Small intestine (tissue), 7 donors: Measurements from ENCODE around the gene PDE6B. TPM values are rescaled to one million over a fixed set of nuclear protein-coding genes. Genes with fewer than 3 reads are reported as not detected.

Experiments used
- DNase-seq, 2 donors: peaks; one replicate each; pipeline versions ENCODE4 v3.0.0 to v3.0.0-alpha.2; 2013
- FAIRE-seq: peaks from 2 replicates; lab custom pipeline; 2012; peaks lifted over from hg19 to GRCh38; lab: Jason Lieb, UNC
- H3K27ac ChIP-seq, 3 donors: one replicate each; pipeline ENCODE4 v1.5.1; 2013; ENCODE audit warnings: low read length in 2 of 3, mild to moderate bottlenecking in 2 of 3, control low read depth in 1 of 3, inconsistent platforms in 1 of 3, low read depth in 1 of 3, moderate library complexity in 1 of 3
- H3K27me3 ChIP-seq, 3 donors: one replicate each; pipeline ENCODE4 v1.6.1; 2013; ENCODE audit warnings: low read length in 3 of 3, inconsistent platforms in 1 of 3; ENCODE audit not compliant: control insufficient read depth in 3 of 3, insufficient read depth in 3 of 3
- H3K36me3 ChIP-seq, 3 donors: one replicate each; pipeline ENCODE4 v1.6.1; 2013; ENCODE audit warnings: low read length in 3 of 3, inconsistent platforms in 1 of 3, low read depth in 1 of 3, mild to moderate bottlenecking in 1 of 3, moderate library complexity in 1 of 3; ENCODE audit not compliant: control insufficient read depth in 3 of 3, insufficient read depth in 2 of 3
- H3K4me1 ChIP-seq, 3 donors: one replicate each; pipeline ENCODE4 v1.6.1; 2013; ENCODE audit warnings: low read length in 2 of 3, inconsistent platforms in 1 of 3, low read depth in 1 of 3, mild to moderate bottlenecking in 1 of 3, moderate library complexity in 1 of 3; ENCODE audit not compliant: control insufficient read depth in 3 of 3, insufficient read depth in 2 of 3
- H3K4me3 ChIP-seq, 3 donors: one replicate each; pipeline ENCODE4 v1.5.1; 2013; ENCODE audit warnings: low read length in 3 of 3, control low read depth in 1 of 3, inconsistent platforms in 1 of 3, low read depth in 1 of 3, mild to moderate bottlenecking in 1 of 3, moderate library complexity in 1 of 3
- H3K9me3 ChIP-seq, 2 donors: one replicate each; pipeline ENCODE4 v1.6.1; 2013; ENCODE audit warnings: low read depth in 1 of 2, low read length in 1 of 2; ENCODE audit not compliant: control insufficient read depth in 2 of 2, insufficient read depth in 1 of 2
- WGBS, 3 donors: extraction: QIAGEN DNeasy Blood & Tissue Kit; methylation state at CpG; one replicate each; pipeline ENCODE4 v1.1.7; 2013; 5-methylcytosine and 5-hydroxymethylcytosine counted together
- polyA plus RNA-seq, 4 donors: library from polyadenylated mRNA; stranded (reverse) in 3 of 4; unstranded in 1 of 4; fragments of 200-250 nt in 3 of 4; fragments of 120-200 nt in 1 of 4; gene quantifications; one replicate each; pipeline versions ENCODE4 v1.2.1 to v1.2.3, GENCODE V29; 2013
- donor health status: healthy with polysubstance abuse.
- donor health status: control.
- donor health status: control.
- donor health status: Bipolar disorder and iron deficiency.
- donor health status: healthy.

The PDE6B gene
- polyA plus RNA-seq, 4 donors: 1.8 to 35.2 TPM; not detected in 2

- Histone ChIP-seq H3K27ac (no peak overlapping the region), H3K36me3 (no peaks in the 10 kb centered on the region), H3K4me3 (no peak overlapping the region), H3K27me3 (peaks cover 0 to 42% (median 5%) of the 10 kb centered on the region in 3 donors), H3K9me3 (no peaks in the 10 kb centered on the region), H3K4me1 (no peaks in the 10 kb centered on the region)
- FAIRE-seq (no peak), DNase-seq (no peak)
- WGBS, 3 donors: 80 to 90% (median 88%) methylated on average over 13 of the region's 13 CpGs
These were observed 24.5 kb downstream of the PDE6B start for GRCh38 chr4:649751-650310.

- FAIRE-seq (no peak), DNase-seq (no peak)
- H3K27me3 ChIP-seq: peaks cover 0 to 42% (median 5%) of the 10 kb centered on the region in 3 donors
- no peak overlapping the region for H3K4me3 ChIP-seq
- no peaks in the 10 kb centered on the region for H3K9me3 ChIP-seq
- H3K4me1 ChIP-seq: no peaks in the 10 kb centered on the region
- 75 to 82% (median 77%) methylated on average over 18 of the region's 18 CpGs for WGBS, 3 donors
- no peaks in the 10 kb centered on the region for H3K36me3 ChIP-seq
- H3K27ac ChIP-seq: no peak overlapping the region
These were observed 25.1 kb downstream of the PDE6B start for GRCh38 chr4:650461-650860.

GRCh38 chr4:650951-651883 is 25.8 kb downstream of the PDE6B start:
- H3K27me3 ChIP-seq: peaks cover 0 to 41% (median 5%) of the 10 kb centered on the region in 3 donors
- H3K36me3 ChIP-seq: no peaks in the 10 kb centered on the region
- H3K4me1 ChIP-seq: no peaks in the 10 kb centered on the region
- WGBS, 3 donors: 19 to 36% (median 22%) methylated on average over 38 to 49 of the region's 49 CpGs
- no peak overlapping the region for H3K27ac ChIP-seq
- H3K4me3 ChIP-seq: no peak overlapping the region
- H3K9me3 ChIP-seq: no peaks in the 10 kb centered on the region
- no peak for FAIRE-seq
- peak in 1 of 2 donors; percentile 18 for DNase-seq

GRCh38 chr4:651884-652642 is 26.7 kb downstream of the PDE6B start:
- WGBS, 3 donors: 56 to 64% (median 60%) methylated on average over 24 of the region's 24 CpGs
- H3K36me3 ChIP-seq: no peaks in the 10 kb centered on the region
- H3K4me1 ChIP-seq: no peaks in the 10 kb centered on the region
- no peak overlapping the region for H3K27ac ChIP-seq
- no peaks in the 10 kb centered on the region for H3K9me3 ChIP-seq
- no peak overlapping the region for H3K4me3 ChIP-seq
- DNase-seq (no peak), FAIRE-seq (no peak)
- H3K27me3 ChIP-seq: peaks cover 0 to 37% (median 6%) of the 10 kb centered on the region in 3 donors

GRCh38 chr4:653080-653821 is 27.9 kb downstream of the PDE6B start:
- Histone ChIP-seq H3K27ac (no peak overlapping the region), H3K4me1 (no peaks in the 10 kb centered on the region), H3K9me3 (no peaks in the 10 kb centered on the region), H3K4me3 (no peak overlapping the region), H3K36me3 (no peaks in the 10 kb centered on the region), H3K27me3 (peaks cover 0 to 32% (median 6%) of the 10 kb centered on the region in 3 donors)
- FAIRE-seq (no peak), DNase-seq (no peak)
- 89 to 92% (median 91%) methylated on average over 32 to 35 of the region's 35 CpGs for WGBS, 3 donors

GRCh38 chr4:653831-654502 is 28.6 kb downstream of the PDE6B start:
- Histone ChIP-seq H3K9me3 (no peaks in the 10 kb centered on the region), H3K27ac (no peak overlapping the region), H3K27me3 (peaks cover 0 to 28% (median 4%) of the 10 kb centered on the region in 3 donors), H3K4me1 (no peaks in the 10 kb centered on the region), H3K4me3 (no peak overlapping the region), H3K36me3 (no peaks in the 10 kb centered on the region)
- 85 to 86% (median 85%) methylated on average over 28 to 29 of the region's 29 CpGs for WGBS, 3 donors
- no peak for FAIRE-seq
- no peak for DNase-seq

- H3K27me3 ChIP-seq: peaks cover 0 to 28% (median 4%) of the 10 kb centered on the region in 3 donors
- H3K4me3 ChIP-seq: no peak overlapping the region
- H3K36me3 ChIP-seq: no peaks in the 10 kb centered on the region
- DNase-seq: no peak
- no peak overlapping the region for H3K27ac ChIP-seq
- no peaks in the 10 kb centered on the region for H3K9me3 ChIP-seq
- no peak for FAIRE-seq
- 93 to 94% (median 93%) methylated on average over 16 to 17 of the region's 17 CpGs for WGBS, 3 donors
- H3K4me1 ChIP-seq: no peaks in the 10 kb centered on the region
These were observed 29.1 kb downstream of the PDE6B start for GRCh38 chr4:654503-654845.
